A549 (cell line): Measurements from ENCODE around the gene TMEM138.

Source experiments
- MAFK ChIP-seq: fragments of 450-650 bp; IDR thresholded peaks from 2 replicates; pipeline ENCODE4 v1.6.1; 2014; ENCODE audit not compliant: partially characterized antibody
- POLR2A ChIP-seq: IDR thresholded peaks from 2 replicates; pipeline ENCODE4 v1.6.1; 2012; ENCODE audit warnings: mild to moderate bottlenecking, low read length
- TF ChIP-seq, protein P1 (sequence below): fragments of >200 bp; sonication (Bioruptor Twin); formaldehyde crosslinking; IDR thresholded peaks from 3 replicates; pipeline ENCODE4 v1.5.1; 2016

- no peak for TF ChIP-seq MAFK
- TF ChIP-seq, protein P1, sequence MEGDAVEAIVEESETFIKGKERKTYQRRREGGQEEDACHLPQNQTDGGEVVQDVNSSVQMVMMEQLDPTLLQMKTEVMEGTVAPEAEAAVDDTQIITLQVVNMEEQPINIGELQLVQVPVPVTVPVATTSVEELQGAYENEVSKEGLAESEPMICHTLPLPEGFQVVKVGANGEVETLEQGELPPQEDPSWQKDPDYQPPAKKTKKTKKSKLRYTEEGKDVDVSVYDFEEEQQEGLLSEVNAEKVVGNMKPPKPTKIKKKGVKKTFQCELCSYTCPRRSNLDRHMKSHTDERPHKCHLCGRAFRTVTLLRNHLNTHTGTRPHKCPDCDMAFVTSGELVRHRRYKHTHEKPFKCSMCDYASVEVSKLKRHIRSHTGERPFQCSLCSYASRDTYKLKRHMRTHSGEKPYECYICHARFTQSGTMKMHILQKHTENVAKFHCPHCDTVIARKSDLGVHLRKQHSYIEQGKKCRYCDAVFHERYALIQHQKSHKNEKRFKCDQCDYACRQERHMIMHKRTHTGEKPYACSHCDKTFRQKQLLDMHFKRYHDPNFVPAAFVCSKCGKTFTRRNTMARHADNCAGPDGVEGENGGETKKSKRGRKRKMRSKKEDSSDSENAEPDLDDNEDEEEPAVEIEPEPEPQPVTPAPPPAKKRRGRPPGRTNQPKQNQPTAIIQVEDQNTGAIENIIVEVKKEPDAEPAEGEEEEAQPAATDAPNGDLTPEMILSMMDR: no peak
- TF ChIP-seq POLR2A: no peak
These were observed 15.4 kb downstream of the TMEM138 start for GRCh38 chr11:61377461-61378160.
